GM06990 (cell line): Measurements from ENCODE around the gene CCDC88C.
"Not testable (repeated sequence)": the region's sequence is repeated elsewhere in the genome, so short reads cannot be mapped to it uniquely, and the experiment has no call there.

Source experiments
- DNase-seq: peaks from one replicate; pipeline ENCODE4 v3.0.0-alpha.2; 2011; ENCODE audit not compliant: insufficient read length; ENCODE audit errors: extremely low read depth
- H3K27me3 ChIP-seq: replicated peaks from 2 replicates; pipeline ENCODE4 v1.6.0; 2011; ENCODE audit warnings: low read length; ENCODE audit not compliant: control insufficient read depth, insufficient read depth
- H3K36me3 ChIP-seq: 2 replicates; pipeline ENCODE4 v1.5.1; 2011; ENCODE audit warnings: low read length; ENCODE audit not compliant: control insufficient read depth, insufficient read depth
- H3K4me3 ChIP-seq: replicated peaks from 2 replicates; pipeline ENCODE4 v1.5.1; 2011; ENCODE audit warnings: low read depth, mild to moderate bottlenecking, control low read depth, low read length
- TF ChIP-seq, protein P1 (sequence below): IDR thresholded peaks from 2 replicates; pipeline ENCODE4 v1.5.1; 2011; ENCODE audit warnings: low read length, control low read depth, mild to moderate bottlenecking, inconsistent platforms; ENCODE audit not compliant: insufficient read depth, poor library complexity, severe bottlenecking

Gene CCDC88C

DNA sequence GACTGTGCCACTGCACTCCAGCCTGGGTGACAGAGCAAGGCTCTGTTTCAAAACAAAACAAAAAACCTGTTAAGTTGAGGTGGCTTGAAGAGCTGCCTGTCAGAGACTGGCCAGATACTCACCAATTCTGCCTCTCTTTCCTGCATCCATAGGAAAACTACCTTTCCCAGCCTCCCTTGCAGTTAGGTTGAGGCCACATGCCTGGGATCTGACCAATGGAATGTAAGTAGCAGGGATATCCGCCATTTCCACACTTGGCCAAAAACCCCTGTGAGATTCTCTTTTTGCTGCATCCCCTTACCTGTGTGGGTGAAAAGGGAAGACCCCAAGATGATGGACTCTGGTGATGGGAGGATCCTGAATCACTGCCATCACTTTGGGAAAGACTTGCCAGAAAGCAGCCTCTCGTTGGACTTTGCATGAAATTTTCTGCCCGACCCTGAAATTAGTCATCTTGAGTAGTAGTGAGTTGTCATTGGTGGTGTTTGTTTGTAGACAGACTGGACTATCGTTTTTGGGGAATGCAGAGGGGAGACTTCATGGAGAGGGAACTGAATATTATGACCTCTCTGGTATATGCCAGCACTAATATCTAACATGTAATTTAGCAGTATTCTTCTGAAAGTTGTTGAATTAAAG, 187.1 kb downstream of the CCDC88C start:
- Histone ChIP-seq H3K27me3 (no peaks in the 10 kb centered on the region), H3K36me3 (no peaks in the 10 kb centered on the region; the same call in 1 of the 2 replicates), H3K4me3 (no peak overlapping the region)
- TF ChIP-seq, protein P1, sequence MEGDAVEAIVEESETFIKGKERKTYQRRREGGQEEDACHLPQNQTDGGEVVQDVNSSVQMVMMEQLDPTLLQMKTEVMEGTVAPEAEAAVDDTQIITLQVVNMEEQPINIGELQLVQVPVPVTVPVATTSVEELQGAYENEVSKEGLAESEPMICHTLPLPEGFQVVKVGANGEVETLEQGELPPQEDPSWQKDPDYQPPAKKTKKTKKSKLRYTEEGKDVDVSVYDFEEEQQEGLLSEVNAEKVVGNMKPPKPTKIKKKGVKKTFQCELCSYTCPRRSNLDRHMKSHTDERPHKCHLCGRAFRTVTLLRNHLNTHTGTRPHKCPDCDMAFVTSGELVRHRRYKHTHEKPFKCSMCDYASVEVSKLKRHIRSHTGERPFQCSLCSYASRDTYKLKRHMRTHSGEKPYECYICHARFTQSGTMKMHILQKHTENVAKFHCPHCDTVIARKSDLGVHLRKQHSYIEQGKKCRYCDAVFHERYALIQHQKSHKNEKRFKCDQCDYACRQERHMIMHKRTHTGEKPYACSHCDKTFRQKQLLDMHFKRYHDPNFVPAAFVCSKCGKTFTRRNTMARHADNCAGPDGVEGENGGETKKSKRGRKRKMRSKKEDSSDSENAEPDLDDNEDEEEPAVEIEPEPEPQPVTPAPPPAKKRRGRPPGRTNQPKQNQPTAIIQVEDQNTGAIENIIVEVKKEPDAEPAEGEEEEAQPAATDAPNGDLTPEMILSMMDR, result no peak
- no peak for DNase-seq

DNA sequence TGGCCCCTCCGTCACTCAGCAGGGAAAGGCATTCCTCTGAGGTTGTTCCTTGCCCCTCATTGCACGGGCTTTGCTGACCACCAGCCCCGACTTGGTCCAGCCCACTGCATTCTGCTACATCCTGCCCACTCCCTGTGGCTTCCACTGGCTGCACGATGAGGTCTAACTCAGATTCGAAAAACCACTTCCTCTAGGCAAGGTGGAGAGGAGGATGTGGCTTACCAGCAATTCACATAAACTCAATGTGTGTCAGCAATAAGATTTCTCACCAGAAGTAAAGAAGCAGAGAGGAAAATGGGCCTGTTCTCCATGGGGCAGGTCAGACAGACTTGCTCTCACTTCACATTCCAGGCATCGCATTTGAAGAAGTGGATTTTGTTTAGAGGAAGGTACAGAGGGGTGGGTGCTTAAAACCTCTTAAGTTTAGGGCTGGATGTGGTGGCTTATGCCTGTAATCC, 187.8 kb downstream of the CCDC88C start:
- peak; percentile 75 for DNase-seq
- Histone ChIP-seq H3K27me3 (no peaks in the 10 kb centered on the region), H3K36me3 (no peaks in the 10 kb centered on the region; the same call in 1 of the 2 replicates), H3K4me3 (no peak overlapping the region; the same call in 1 of the 2 replicates)
- TF ChIP-seq, protein P1, result no peak

DNA sequence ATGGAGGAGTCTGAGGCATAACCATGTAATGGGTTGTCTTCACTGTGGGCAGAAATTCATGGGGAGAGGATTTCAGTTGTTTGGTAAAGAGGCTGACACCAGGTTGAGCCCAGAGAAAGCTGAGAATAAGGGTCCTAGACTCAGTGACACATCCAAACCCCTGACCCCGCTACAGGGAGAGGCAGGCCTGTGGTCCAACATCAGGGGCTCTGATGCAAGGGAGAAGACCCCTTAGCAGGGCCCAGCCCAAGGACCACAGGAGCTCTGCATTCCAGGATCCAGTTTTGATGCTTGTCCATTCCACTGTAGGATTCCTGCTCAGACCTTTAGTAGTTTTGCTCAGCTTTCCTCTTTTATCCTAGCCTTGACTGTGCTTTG, 188.6 kb downstream of the CCDC88C start:
- no peaks in the 10 kb centered on the region for H3K36me3 ChIP-seq
- no peak overlapping the region for H3K4me3 ChIP-seq
- no peaks in the 10 kb centered on the region for H3K27me3 ChIP-seq
- TF ChIP-seq, protein P1, result no peak
- no peak for DNase-seq

DNA sequence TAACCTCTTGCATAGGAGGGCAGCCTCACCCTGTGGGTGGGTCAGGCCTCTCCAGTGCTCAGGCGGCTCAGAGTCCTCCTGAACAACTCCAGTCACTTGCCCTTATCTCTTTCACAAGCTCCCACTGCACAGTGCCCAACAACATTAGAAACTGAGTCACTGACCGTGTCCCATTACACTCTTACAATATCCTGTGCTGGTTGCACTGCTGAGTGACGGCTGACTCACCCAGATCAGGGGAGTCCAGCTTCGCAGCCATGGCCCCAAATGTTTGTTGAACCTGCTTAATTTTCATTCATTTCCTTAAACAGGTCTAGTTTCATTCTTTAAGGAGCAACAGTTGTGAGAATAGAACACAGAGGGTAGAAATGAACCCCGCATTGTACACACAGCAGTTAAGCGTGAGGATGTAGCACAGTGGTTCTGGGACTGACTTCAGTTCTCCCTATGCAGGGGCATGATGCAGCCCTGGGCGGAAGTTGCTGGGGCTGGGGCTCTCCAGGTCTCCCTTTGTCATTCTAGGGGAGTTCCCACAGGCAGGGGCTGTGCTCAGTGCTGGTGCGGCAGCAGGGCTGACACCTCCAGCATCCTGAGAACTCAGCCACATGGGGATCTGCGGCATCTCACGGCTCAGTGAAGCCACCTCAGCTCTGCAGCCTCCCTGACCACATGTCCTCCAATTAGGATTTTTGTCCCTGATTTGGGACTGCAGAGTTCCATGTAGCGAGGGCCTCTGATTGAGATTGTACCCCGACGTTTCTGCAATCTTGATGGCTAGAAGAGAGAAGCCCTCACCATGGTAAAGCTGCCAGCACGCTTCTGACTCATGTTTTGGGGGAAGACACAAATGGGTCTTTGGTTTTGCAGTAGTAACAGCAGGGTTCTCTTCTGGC, 189.3 kb downstream of the CCDC88C start:
- no peaks in the 10 kb centered on the region; the same call in 1 of the 2 replicates for H3K36me3 ChIP-seq
- DNase-seq, result peak; percentile 83
- H3K27me3 ChIP-seq, result no peaks in the 10 kb centered on the region
- TF ChIP-seq, protein P1, result no peak
- no peak overlapping the region; the same call in 1 of the 2 replicates for H3K4me3 ChIP-seq

DNA sequence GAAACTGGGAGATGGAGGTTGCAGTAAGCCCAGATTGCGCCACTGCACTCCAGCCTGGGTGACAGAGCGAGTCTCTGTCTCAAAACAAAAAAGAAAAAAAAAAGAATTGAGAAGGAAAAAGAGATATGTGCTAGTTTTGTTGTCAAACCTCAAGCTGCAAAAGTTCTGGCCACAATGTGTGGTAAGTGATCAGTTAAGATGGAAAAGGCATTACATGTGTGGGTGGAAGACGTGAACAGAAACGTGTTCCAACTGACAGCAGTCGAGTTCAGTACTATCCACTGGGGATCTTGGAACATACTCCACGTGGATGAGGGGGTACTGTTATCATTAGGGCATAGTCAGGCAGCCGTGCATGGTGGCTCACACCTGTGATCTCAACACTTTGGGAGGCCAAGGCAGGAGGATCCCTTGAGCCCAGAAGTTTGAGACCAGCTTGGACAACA, 190.4 kb downstream of the CCDC88C start:
- no peak overlapping the region for H3K4me3 ChIP-seq
- no peaks in the 10 kb centered on the region; the same call in 1 of the 2 replicates for H3K36me3 ChIP-seq
- DNase-seq, result no peak
- TF ChIP-seq, protein P1, result no peak
- H3K27me3 ChIP-seq, result no peaks in the 10 kb centered on the region

DNA sequence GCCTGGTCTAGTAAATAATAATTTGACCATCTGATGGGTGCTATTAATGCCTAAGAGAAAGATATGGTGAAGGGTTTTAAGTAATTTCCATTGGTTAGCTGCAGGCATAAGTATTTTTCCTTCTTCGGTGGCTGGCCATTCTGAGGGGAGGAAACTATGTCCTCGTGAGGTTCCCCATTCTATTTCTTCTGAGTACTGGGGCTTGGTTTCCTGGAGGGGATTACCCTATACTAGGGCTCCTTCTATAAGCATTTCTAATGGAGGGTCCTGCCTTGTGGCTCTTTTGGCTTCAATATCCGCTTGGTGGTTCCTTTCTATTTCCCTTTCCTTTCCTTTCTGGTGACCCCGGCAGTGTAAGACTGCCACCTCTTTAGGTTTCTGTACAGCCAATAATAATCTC, 191.3 kb downstream of the CCDC88C start:
- DNase-seq, H3K27me3 ChIP-seq, H3K4me3 ChIP-seq, H3K36me3 ChIP-seq: not testable (repeated sequence)
